D721Med (cell line): ENCODE data around the gene HRH3.

ENCODE experiments used
- DNase-seq: peaks from one replicate; pipeline ENCODE4 v3.0.0; 2011; ENCODE audit warnings: low spot score; ENCODE audit not compliant: insufficient read length
- FAIRE-seq: peaks from 2 replicates; lab custom pipeline; 2011; peaks lifted over from hg19 to GRCh38; lab: Jason Lieb, UNC
- TF ChIP-seq, protein P1 (sequence below): IDR thresholded peaks from 2 replicates; pipeline ENCODE4 v1.5.1; 2012; ENCODE audit warnings: mild to moderate bottlenecking, control low read depth; ENCODE audit not compliant: insufficient read depth; ENCODE audit errors: missing control alignments

Gene HRH3

DNA sequence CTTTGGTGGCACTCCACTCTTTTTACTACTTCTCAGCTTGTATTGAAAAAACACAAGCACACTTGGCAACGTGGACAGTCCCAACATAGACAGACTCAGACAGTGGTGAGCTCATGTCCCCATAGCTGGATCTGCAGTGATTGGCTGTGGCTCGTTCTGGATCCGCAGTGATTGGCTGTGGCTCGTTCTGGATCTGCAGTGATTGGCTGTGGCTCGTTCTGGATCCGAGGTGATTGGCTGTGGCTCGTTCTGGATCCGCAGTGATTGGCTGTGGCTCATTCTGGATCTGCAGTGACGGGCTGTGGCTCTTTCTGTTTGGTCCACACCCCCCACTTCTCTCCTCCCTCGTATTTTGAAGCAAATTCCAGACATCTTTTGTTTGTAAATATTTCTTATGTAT lies 46.3 kb upstream of the HRH3 start:
- no peak for FAIRE-seq
- TF ChIP-seq, protein P1, sequence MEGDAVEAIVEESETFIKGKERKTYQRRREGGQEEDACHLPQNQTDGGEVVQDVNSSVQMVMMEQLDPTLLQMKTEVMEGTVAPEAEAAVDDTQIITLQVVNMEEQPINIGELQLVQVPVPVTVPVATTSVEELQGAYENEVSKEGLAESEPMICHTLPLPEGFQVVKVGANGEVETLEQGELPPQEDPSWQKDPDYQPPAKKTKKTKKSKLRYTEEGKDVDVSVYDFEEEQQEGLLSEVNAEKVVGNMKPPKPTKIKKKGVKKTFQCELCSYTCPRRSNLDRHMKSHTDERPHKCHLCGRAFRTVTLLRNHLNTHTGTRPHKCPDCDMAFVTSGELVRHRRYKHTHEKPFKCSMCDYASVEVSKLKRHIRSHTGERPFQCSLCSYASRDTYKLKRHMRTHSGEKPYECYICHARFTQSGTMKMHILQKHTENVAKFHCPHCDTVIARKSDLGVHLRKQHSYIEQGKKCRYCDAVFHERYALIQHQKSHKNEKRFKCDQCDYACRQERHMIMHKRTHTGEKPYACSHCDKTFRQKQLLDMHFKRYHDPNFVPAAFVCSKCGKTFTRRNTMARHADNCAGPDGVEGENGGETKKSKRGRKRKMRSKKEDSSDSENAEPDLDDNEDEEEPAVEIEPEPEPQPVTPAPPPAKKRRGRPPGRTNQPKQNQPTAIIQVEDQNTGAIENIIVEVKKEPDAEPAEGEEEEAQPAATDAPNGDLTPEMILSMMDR: no peak
- DNase-seq: no peak

DNA sequence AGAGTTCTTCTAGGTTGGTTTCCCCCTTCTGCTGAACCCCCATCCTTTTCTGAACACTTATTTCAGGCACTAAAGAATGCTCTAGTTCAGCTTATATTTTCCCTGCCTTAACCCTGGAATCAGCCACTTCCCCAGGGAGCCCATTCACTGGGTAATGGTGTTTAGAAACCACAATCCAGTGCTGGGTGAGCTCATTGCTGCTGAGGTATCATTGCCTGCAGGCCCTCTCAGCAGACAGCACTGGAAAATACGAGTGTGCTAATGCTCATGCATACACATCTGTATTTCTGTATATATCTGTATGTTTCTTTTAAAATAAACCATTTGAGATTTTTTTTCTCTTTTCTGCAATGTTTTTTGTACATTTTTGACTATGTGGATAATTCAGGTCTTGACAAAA lies 45.3 kb upstream of the HRH3 start:
- FAIRE-seq: no peak
- no peak for DNase-seq
- TF ChIP-seq, protein P1: no peak

DNA sequence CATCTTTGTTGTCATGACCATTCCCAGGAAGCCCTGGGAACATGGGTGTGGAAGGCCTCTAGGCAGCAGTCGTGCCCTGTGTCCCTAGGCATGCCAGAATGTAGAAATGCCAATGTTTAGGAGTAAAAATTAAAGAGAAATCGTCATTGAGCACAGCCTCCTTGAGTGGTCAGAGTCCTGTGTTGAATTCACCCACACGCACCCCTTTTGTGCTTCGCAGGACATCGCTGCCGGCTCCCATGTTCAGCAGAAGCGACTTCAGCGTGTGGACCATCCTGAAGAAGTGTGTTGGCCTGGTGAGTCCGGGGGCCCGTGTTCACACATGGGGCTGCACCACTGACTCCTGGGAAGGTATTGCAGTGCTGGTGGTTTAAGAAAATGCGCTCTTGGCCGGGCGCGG lies 43.3 kb upstream of the HRH3 start:
- FAIRE-seq (no peak), DNase-seq (no peak)
- TF ChIP-seq, protein P1: no peak

DNA sequence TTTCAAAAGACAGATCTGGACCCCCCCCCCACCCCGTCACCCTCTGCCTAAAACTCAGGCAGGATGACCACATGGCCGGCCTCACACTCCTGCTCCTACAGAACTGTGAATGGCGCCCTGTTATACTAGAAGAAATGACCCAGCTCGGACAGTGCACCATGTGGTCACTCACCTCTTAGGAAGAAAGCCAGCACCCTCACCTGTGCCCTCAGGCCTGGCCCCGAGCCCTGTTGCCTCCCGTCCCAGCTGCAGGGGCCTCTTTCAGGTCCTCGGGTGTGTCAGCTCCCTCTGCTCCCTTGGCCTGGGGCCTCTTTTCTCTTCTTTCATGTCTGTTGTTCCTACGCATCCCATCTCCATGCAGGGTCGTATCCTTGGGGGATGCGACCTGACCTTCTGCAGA lies 42.0 kb upstream of the HRH3 start:
- FAIRE-seq (no peak), DNase-seq (no peak)
- TF ChIP-seq, protein P1: no peak

DNA sequence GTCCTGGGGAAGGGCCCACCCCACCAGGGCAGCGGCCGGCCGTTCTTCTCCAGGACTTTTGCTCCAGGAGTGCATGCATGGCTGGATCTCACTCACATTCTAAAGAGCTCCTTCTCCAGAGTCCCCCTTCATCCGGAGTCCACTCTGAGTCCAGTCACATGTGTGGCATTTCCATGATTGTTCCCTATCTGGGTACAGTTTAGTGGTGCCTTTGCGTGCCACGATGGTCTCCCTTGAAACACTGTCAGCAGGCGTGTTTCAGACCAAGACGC lies 39.2 kb upstream of the HRH3 start:
- TF ChIP-seq, protein P1: no peak
- FAIRE-seq (no peak), DNase-seq (no peak)

DNA sequence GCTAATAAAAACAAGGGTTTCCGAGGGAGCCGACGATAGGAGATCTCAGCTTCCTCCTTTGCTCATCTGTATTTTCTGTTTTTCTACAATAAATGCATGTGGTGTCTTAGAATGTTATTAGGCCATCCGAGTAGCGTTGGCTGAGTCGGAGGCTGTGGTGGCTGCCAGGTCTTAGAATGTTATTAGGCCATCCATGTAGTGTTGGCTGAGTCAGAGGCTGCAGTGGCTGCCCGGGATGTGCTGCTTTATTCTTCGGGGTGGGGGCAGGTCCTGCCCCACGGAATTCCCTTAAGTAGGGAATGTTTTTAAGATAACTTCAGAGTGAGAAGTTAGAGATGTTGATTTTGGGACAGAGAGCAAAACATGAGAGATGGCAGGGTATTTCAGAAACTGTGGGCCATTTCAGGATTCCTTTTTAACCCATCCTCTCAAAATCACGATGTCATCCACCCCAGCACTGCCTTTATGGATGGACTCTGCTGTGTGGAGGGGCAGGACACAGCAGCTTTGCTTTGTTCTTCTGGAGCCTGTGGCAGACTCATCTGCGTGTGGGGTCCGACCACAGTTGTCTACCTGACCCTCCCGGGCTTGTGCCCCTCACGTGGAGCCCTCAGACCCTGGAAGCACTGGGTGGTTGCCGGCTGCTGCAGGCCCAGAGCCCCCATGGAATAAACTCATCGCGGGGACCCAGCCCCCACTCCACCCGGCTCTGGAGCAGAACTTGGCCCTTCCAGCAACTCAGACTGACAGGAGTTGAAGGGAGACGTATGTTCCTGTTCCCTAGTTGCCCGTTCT lies 38.6 kb upstream of the HRH3 start:
- TF ChIP-seq, protein P1: no peak
- no peak for DNase-seq
- no peak for FAIRE-seq

DNA sequence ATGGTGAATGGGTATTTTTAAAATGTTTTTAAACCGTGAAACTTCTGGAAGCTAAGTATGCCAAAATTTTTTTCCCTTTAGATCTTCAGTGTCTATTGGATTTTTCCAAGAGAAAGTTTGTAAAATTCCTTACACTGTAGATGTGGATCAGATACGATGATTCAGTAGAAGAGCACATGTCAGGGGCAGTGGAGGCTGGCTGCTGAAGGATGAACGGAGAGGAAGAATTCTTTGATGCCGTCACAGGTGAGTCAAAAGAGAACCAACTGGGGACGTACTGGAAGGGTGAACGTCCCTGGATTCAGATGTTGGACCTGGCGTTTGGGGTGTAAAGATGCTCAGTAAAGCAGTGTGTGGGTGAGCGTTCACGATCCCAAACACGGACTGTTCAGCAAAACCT lies 35.9 kb upstream of the HRH3 start:
- FAIRE-seq: no peak
- TF ChIP-seq, protein P1: no peak
- DNase-seq: no peak
